Thyroid gland (tissue), 4 donors: ENCODE data around the gene COL16A1. TPM values are rescaled to one million over a fixed set of nuclear protein-coding genes. Genes with fewer than 3 reads are reported as not detected.

Source experiments
- DNase-seq, 2 donors: peaks; one replicate each; pipeline ENCODE4 v3.0.0-alpha.2; 2019
- H3K27ac ChIP-seq, 3 donors: fragments of 200-600 bp; sonication (generic); 1 replicate in 2 of 3; 2 replicates in 1 of 3; pipeline ENCODE4 v1.5.1; 2016 to 2019; ENCODE audit warnings: mild to moderate bottlenecking in 1 of 3, moderate library complexity in 1 of 3
- H3K27me3 ChIP-seq: fragments of 200-600 bp; sonication (generic); one replicate; pipeline ENCODE4 v1.5.1; 2019
- H3K36me3 ChIP-seq, 2 donors: fragments of 200-600 bp; sonication (generic); one replicate each; pipeline ENCODE4 v1.5.1; 2016 to 2019
- H3K4me1 ChIP-seq, 2 donors: fragments of 200-600 bp; sonication (generic); one replicate each; pipeline ENCODE4 v1.5.1; 2017 to 2019
- H3K4me3 ChIP-seq, 3 donors: fragments of 200-600 bp; sonication (generic); replicated peaks in 1 of 3; 1 replicate in 2 of 3; 2 replicates in 1 of 3; pipeline ENCODE4 v1.5.1; 2016; ENCODE audit warnings: mild to moderate bottlenecking in 1 of 3
- H3K9me3 ChIP-seq: fragments of 200-600 bp; sonication (generic); one replicate; pipeline ENCODE4 v1.5.1; 2017
- POLR2A ChIP-seq, 2 donors: fragments of 450-650 bp; IDR thresholded peaks; one replicate each; pipeline ENCODE4 v1.6.1; 2017; ENCODE audit warnings: antibody characterized with exemption in 2 of 2, mild to moderate bottlenecking in 2 of 2, moderate library complexity in 1 of 2
- WGBS, 2 donors: methylation state at CpG; one replicate each; pipeline ENCODE4 v1.1.5; 2017; 5-methylcytosine and 5-hydroxymethylcytosine counted together
- intact Hi-C: fragments of 100-400 bp; cut with DNase I; formaldehyde crosslinking; loops from one replicate; pipeline ENCODE4 v1.15.1; 2023
- total RNA-seq, 4 donors: library from RNA; depleted of rRNA; stranded (reverse); fragments of >200 nt; gene quantifications; one replicate each; pipeline ENCODE4 v1.2.3, GENCODE V29; 2016
- TF ChIP-seq, protein P1 (sequence below), 6 experiments: fragments of 200-600 bp in 3 of 6; fragments of 450-650 bp in 3 of 6; sonication (generic) in 3 of 6; IDR thresholded peaks; one replicate each; pipeline ENCODE4 v1.5.1; 2016 to 2019; ENCODE audit warnings: antibody characterized with exemption in 6 of 6, mild to moderate bottlenecking in 2 of 6, inconsistent platforms in 1 of 6, moderate library complexity in 1 of 6

COL16A1 gene
- total RNA-seq, 4 donors from 2014 or later, result 61.3 to 121 (median 97.1) TPM

- Histone ChIP-seq H3K4me1 (peaks cover 9 to 28% of the 10 kb centered on the region in 2 donors), H3K4me3 (no peak overlapping the region), H3K27ac (no peak overlapping the region), H3K9me3 (no peaks in the 10 kb centered on the region), H3K36me3 (no peaks in the 10 kb centered on the region), H3K27me3 (no peaks in the 10 kb centered on the region)
- no peak for DNase-seq
- TF ChIP-seq, protein P1, sequence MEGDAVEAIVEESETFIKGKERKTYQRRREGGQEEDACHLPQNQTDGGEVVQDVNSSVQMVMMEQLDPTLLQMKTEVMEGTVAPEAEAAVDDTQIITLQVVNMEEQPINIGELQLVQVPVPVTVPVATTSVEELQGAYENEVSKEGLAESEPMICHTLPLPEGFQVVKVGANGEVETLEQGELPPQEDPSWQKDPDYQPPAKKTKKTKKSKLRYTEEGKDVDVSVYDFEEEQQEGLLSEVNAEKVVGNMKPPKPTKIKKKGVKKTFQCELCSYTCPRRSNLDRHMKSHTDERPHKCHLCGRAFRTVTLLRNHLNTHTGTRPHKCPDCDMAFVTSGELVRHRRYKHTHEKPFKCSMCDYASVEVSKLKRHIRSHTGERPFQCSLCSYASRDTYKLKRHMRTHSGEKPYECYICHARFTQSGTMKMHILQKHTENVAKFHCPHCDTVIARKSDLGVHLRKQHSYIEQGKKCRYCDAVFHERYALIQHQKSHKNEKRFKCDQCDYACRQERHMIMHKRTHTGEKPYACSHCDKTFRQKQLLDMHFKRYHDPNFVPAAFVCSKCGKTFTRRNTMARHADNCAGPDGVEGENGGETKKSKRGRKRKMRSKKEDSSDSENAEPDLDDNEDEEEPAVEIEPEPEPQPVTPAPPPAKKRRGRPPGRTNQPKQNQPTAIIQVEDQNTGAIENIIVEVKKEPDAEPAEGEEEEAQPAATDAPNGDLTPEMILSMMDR (IDR thresholded peaks at IDR 0.05), result no peak
- TF ChIP-seq POLR2A (IDR thresholded peaks at IDR 0.05), result no peak
- intact Hi-C loops, result loop anchor here (5.0 kb wide), 1 partner anchor 39 kb away; no protein-coding TSS in a partner anchor
- WGBS, 2 donors, result 90 to 91% methylated on average over 10 to 11 of the region's 15 CpGs
These were observed 2.7 kb upstream of the COL16A1 start for GRCh38 chr1:31706384-31707058.

GRCh38 chr1:31705080-31705866 lies 1.5 kb upstream of the COL16A1 start:
- intact Hi-C loops, result loop anchor here (5.0 kb wide), 1 partner anchor 38 kb away; no protein-coding TSS in a partner anchor
- Histone ChIP-seq H3K27ac (peak overlapping the region; percentile 7 to 74 (median 15)), H3K27me3 (no peaks in the 10 kb centered on the region), H3K9me3 (no peaks in the 10 kb centered on the region), H3K36me3 (no peaks in the 10 kb centered on the region), H3K4me3 (no peak overlapping the region), H3K4me1 (peaks cover 18 to 40% of the 10 kb centered on the region in 2 donors)
- WGBS, 2 donors, result 56 to 63% methylated on average over 16 of the region's 23 CpGs
- TF ChIP-seq POLR2A (IDR thresholded peaks at IDR 0.05), result no peak
- TF ChIP-seq, protein P1 (IDR thresholded peaks at IDR 0.05), result no peak
- DNase-seq, result peak; percentile 28 to 34

DNA sequence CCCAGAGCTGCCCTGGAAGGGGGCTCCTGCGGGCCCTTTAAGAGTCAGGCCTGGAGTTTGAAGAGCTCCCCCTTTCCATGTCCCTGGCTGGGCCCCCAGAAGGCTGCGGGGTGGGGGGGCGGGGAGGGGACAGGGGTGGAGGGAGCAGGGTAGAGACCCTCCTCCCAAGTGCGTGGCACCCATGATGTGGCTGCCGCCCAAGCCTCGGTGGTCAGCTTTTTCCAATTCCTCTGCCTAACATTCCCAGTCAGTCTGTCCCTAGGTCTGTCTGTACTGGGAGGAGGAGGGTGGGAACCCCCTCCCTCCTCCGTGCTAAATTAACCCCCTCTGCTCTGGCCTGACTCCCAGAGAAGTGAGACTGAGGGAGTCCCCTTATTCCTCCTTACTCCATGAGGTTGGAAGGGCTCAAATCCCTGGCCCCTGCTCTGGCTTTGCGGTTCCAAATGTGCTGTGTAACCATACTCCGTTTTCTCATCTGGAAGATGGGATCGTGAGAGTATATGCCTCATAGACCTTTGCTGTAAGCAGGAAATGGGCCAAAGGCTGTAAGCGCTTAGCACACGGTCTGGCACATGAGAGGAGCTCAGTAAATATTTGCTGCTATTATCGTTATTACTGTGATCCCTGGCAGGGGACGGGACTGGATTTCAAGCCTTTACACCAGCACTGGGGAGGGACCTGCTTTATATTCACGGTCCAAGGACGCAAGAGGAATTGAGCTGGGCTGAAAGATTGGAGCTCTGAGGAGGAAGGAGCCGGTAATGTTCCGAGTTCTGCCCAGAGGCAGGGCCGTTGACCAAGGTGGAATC lies 658 bp upstream of the COL16A1 start:
- Histone ChIP-seq H3K36me3 (no peaks in the 10 kb centered on the region), H3K27me3 (no peaks in the 10 kb centered on the region), H3K4me3 (peak overlapping the region in 1 of 3 donors; percentile 29), H3K27ac (peak overlapping the region; percentile 37 to 81 (median 74)), H3K4me1 (peaks cover 18 to 46% of the 10 kb centered on the region in 2 donors), H3K9me3 (no peaks in the 10 kb centered on the region)
- WGBS, 2 donors, result 33 to 37% methylated on average over 13 to 16 of the region's 19 CpGs
- intact Hi-C loops, result loop anchor here (5.0 kb wide), 1 partner anchor 37 kb away; no protein-coding TSS in a partner anchor
- DNase-seq, result peak in 1 of 2 donors; percentile 10
- TF ChIP-seq POLR2A (IDR thresholded peaks at IDR 0.05), result no peak
- TF ChIP-seq, protein P1 (IDR thresholded peaks at IDR 0.05), result no peak

- no peaks in the 10 kb centered on the region for H3K9me3 ChIP-seq
- no peak for DNase-seq
- intact Hi-C loops, result no loop called here
- H3K27ac ChIP-seq, result peak overlapping the region; percentile 37 to 81 (median 74)
- no peak for TF ChIP-seq POLR2A (IDR thresholded peaks at IDR 0.05)
- TF ChIP-seq, protein P1 (IDR thresholded peaks at IDR 0.05), result no peak
- no peaks in the 10 kb centered on the region for H3K36me3 ChIP-seq
- peak overlapping the region in 1 of 3 donors; percentile 29 for H3K4me3 ChIP-seq
- H3K27me3 ChIP-seq, result no peaks in the 10 kb centered on the region
- WGBS, 2 donors, result 81 to 87% methylated on average over 6 to 8 of the region's 8 CpGs
- peaks cover 18 to 46% of the 10 kb centered on the region in 2 donors for H3K4me1 ChIP-seq
These were observed 897 bp downstream of the COL16A1 start for GRCh38 chr1:31702836-31703404.
